HCT116 (cell line): ENCODE data around the gene CD82.
"Not testable (repeated sequence)": the region's sequence is repeated elsewhere in the genome, so short reads cannot be mapped to it uniquely, and the experiment has no call there.

Source experiments
- CTCF ChIP-seq, 3 experiments: fragments of 200-600 bp in 1 of 3; sonication (generic) in 1 of 3; IDR thresholded peaks in 2 of 3; conservative IDR thresholded peaks in 1 of 3; 2 replicates each; pipeline ENCODE4 v1.5.1; 2012 to 2017; ENCODE audit warnings: low read depth in 2 of 3, low read length in 2 of 3, antibody characterized with exemption in 1 of 3, borderline replicate concordance in 1 of 3, control low read depth in 1 of 3, mild to moderate bottlenecking in 1 of 3, mixed read lengths in 1 of 3, mixed run types in 1 of 3, moderate library complexity in 1 of 3; ENCODE audit not compliant: insufficient read depth in 1 of 3
- POLR2A ChIP-seq: IDR thresholded peaks from 2 replicates; pipeline ENCODE4 v1.7.0; 2011; ENCODE audit warnings: borderline replicate concordance; ENCODE audit not compliant: insufficient read depth, insufficient read length; ENCODE audit errors: extremely low read depth
- RAD21 ChIP-seq: IDR thresholded peaks from 2 replicates; pipeline ENCODE4 v1.6.1; 2012; ENCODE audit warnings: low read depth, mild to moderate bottlenecking
- YY1 ChIP-seq: IDR thresholded peaks from 2 replicates; pipeline ENCODE4 v1.6.1; 2011; ENCODE audit warnings: low read length, low read depth, moderate library complexity, mild to moderate bottlenecking; ENCODE audit not compliant: insufficient replicate concordance; ENCODE audit errors: extremely low read depth
- ZBTB33 ChIP-seq: IDR thresholded peaks from 2 replicates; pipeline ENCODE4 v1.6.1; 2011; ENCODE audit warnings: mild to moderate bottlenecking, low read length, moderate library complexity; ENCODE audit not compliant: insufficient replicate concordance; ENCODE audit errors: extremely low read depth
- ZFX ChIP-seq: fragments of 450-650 bp; IDR thresholded peaks from 2 replicates; pipeline ENCODE4 v1.6.1; 2017

GRCh38 chr11:44547534-44547933 lies 17.9 kb upstream of the CD82 start:
- not testable (repeated sequence) for TF ChIP-seq CTCF (IDR thresholded peaks at IDR 0.05 in 2 of 3, conservative IDR thresholded peaks at IDR 0.05 in 1 of 3; ENCODE audit: borderline replicate concordance in 1 of 3, insufficient read depth in 1 of 3, low read depth in 2 of 3, low read length in 2 of 3); ZFX; RAD21; POLR2A; ZBTB33; YY1
